Fibroblast of villous mesenchyme (primary cell): ENCODE data around the gene ELN. TPM values are rescaled to one million over a fixed set of nuclear protein-coding genes. Genes with fewer than 3 reads are reported as not detected.
"Not testable (repeated sequence)": the region's sequence is repeated elsewhere in the genome, so short reads cannot be mapped to it uniquely, and the experiment has no call there.

Source experiments
- DNase-seq: peaks from one replicate; pipeline ENCODE4 v3.0.0-alpha.2; 2010; ENCODE audit warnings: low read depth
- H3K4me3 ChIP-seq: 2 replicates; pipeline ENCODE4 v1.5.1; 2011; ENCODE audit warnings: low read depth, mild to moderate bottlenecking, low read length
- total RNA-seq: library from RNA; depleted of rRNA; stranded (reverse); fragments of >200 nt; gene quantifications from 2 replicates; pipeline ENCODE4 v1.2.3, GENCODE V29; 2012
- TF ChIP-seq, protein P1 (sequence below): IDR thresholded peaks from 2 replicates; pipeline ENCODE4 v1.5.1; 2012; ENCODE audit warnings: low read depth, mild to moderate bottlenecking, low read length; ENCODE audit not compliant: insufficient read depth

The ELN gene
- total RNA-seq, 1 donor = under 0.01 TPM

DNA sequence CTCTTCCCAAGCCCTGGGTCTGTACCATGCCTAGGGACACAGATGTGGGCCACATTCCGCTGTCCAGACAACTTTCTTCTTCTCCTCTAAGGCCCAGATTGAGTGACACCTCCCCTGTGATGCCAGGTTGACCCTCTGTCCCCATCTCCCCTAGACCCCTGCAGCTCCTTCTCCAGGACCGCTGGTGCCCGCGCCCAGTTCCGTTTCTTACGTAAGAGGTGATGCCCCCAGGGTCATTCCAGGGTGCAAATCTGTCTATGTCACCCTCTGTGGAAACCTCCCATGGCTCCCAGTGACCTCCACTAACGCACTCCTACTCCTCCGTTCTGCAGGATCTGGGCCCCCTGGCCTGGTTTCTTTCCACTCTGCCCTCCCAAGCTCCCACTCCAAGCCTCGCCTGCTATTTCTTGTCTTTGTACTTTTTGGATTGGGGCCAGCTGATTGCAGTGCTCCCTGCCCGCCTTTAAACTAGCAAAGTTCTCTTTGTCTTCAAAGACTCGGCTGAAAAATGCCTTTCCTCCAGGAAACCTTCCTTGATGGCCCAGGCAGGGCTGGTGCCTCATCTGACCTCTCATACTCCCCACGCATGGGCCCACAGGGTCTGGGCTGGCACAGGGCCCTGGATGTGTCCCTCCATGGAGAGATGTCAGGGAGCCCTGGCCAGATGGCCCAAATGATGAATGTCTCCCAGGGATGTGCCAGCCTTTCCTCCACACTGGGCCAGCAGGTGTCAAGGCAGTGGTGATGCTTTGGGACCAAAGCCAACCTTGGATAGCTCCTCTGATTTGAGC lies 21.3 kb upstream of the ELN start:
- no peak overlapping the region for H3K4me3 ChIP-seq
- TF ChIP-seq, protein P1, sequence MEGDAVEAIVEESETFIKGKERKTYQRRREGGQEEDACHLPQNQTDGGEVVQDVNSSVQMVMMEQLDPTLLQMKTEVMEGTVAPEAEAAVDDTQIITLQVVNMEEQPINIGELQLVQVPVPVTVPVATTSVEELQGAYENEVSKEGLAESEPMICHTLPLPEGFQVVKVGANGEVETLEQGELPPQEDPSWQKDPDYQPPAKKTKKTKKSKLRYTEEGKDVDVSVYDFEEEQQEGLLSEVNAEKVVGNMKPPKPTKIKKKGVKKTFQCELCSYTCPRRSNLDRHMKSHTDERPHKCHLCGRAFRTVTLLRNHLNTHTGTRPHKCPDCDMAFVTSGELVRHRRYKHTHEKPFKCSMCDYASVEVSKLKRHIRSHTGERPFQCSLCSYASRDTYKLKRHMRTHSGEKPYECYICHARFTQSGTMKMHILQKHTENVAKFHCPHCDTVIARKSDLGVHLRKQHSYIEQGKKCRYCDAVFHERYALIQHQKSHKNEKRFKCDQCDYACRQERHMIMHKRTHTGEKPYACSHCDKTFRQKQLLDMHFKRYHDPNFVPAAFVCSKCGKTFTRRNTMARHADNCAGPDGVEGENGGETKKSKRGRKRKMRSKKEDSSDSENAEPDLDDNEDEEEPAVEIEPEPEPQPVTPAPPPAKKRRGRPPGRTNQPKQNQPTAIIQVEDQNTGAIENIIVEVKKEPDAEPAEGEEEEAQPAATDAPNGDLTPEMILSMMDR = no peak
- peak; percentile 17 for DNase-seq

DNA sequence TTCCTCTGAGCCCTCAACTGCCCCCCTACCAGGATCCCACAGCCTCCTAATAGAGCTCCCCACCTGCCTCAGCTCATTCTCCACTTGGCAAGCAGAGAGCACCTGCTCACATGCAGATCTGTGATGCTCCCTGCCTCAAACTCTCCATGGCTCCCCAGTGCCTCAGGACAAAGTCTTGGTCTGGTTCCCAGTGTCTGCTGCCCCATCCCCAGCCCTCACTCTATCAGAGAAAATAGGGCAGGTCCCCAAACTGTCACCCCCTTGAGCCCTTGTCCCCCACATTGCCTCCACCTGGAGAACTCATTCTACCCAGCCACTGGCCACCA lies 20.8 kb upstream of the ELN start:
- H3K4me3 ChIP-seq = no peak overlapping the region
- DNase-seq = no peak
- TF ChIP-seq, protein P1 = no peak

DNA sequence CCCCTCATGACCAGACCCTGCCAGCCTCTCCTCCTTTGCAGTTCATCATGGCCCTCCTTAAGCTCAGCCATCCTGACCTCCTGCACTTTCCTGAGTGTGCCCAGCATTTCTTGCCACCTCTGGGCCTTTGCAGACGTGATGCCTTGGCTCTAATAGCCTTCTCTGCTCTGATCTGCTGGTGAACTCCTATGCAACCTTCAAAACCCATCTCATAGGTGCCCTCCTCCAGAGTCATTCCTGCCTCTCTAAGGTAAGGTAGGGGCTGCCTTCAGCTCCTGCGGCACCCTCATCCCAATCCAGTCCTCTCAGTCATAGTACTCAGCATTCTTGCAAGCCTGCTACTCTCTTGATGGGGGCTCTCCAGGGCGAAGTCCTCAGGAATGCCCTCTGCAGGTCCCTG lies 19.3 kb upstream of the ELN start:
- TF ChIP-seq, protein P1 = no peak
- DNase-seq = no peak
- no peak overlapping the region for H3K4me3 ChIP-seq

DNA sequence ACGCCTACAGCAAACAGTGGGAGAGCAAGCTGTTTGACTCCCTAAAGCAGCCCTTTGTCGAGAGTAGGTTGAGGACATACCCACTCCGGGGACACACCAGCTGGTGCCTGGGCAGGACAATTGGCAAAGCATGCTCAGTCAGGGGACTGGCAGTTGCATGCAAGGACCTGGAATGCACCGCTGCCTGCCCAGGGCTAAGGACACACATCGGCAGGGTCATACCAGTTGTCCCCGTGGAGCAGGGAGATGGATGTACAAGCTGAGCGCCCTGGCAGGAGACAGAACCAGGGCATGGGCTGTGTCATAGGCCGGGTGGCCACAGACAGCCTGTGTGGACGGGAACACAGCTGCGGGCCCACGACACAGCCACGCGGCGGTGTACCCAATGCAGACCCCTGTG lies 18.3 kb upstream of the ELN start:
- TF ChIP-seq, protein P1 = no peak
- H3K4me3 ChIP-seq = no peak overlapping the region
- DNase-seq = no peak

DNA sequence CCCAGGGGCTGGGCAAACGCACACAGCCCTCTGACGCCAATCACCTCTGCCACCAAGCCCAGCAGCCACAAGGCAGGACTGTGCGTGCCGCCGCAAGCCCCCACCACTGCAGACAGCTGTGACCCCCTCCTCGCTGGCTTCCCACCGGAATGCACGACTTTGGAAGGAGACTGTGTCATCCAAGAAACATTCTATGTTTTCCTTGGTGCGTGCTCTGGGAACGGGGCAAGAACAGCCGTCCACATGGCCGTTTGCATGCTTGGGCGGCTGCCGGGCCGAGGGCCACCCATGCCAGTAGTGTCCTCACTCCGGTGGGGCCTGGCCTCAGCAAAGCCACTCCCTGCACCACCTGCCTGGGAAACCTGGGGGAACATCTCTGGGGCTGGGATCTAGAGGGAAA lies 17.6 kb upstream of the ELN start:
- TF ChIP-seq, protein P1 = no peak
- H3K4me3 ChIP-seq = no peak overlapping the region
- no peak for DNase-seq

DNA sequence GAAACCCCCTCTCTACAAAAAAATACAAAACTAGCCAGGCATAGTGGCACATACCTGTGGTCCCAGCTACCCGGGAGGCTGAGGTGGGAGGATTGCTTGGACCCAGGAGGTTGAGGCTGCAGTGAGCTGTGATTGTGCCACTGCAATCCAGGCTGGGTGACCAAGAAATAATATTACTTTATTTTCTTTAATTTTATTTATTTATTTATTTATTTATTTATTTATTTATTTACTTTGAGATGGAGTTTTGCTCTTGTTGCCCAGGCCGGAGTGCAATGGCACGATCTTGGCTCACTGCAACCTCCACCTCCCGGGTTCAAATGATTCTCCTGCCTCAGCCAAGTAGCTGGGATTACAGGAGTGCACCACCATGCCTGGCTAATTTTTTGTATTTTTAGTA lies 16.6 kb upstream of the ELN start:
- DNase-seq, H3K4me3 ChIP-seq: not testable (repeated sequence)

DNA sequence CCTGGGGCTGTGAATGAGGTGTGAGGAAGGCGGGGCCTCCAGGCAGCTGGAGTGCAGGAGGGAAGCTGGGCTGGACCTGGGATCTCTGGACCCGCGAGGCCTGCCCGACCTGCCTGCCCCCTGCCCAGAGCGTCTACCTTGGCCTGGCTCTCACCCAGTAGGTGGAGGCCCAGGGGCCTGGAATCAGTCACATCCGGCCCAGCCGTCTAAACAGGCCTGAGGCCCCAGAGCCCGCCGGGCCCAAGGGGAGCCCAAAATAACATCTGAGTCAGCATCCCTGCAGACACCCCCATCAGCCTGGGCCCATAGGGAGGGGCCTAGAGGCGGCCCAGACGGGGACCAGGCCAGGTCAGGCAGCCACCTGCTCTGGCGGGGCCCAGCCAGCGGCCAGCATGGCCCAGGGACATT lies 15.1 kb upstream of the ELN start:
- TF ChIP-seq, protein P1 = no peak
- no peak overlapping the region for H3K4me3 ChIP-seq
- no peak for DNase-seq
